ENCODE measurements around the gene CAPZB.
A peak's percentile ranks its signal among the peaks of the same experiment; 100 is the strongest.

The CAPZB gene

DNA sequence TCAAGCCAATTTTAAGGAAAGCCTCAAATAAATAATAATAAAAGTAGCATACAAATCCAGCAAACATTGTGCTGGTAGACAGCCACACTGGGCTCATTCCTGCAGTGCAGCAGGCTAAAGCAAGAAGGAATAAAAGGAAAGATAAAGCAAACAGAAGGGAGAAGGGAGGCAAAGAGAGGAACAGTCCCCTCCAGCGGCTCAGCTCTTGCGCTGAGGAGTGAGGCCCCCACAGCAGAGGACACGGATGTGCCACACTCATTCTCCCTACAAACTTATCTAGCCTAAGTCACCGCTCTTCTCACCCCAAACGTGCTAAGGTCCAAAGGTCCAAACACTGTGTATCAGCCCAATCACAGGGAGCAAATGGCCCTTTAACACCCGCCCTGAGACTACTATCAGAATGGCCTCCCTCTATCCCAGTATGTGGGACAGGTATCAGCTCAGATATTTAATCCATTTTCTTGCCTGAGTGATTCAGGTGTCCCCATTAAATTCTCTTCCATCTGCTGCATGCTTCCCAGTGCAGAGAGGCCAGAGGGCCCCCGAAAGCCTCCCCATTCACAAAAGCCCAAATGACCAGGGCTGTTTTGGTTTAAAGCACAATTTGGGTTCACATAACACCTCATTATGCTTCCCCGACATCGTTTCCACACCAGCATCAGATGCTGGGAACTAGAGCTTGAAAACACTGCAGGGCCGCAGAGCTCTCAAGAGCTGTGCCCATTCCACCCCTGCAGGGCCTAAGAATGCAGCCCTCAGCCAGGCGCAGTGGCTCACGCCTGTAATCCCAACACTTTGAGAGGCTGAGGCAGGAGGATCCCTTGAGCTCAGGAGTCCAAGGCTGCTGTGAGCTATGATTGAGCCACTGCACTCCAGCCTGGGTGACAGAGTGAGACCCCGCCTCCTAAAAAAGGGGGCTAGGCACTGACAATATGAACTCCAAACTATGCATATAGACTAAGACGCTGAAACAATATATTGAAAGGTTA, 17.8 kb downstream of the CAPZB start:
- DNase-seq, result no peak

DNA sequence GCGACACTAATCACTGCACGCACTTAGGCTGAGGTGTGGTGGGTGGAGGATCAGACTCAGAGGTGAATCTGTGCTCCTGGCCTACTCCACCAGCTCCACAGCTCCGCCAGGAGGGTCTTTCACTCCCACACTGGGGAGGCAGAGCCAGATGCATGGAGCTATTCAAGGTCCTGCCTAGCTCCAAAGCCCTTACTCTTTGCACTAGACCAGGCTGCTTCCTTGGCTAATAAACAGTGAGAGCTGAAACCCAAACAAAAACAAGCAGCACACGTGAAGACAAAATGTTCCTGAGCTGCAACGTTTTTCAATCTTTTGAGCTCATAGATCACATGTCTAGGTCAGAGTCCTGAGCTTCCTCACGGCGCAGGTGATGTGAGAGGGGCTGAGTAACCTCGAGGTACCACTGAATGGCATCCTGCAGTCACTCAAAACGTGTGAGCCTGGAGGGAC, 19.2 kb downstream of the CAPZB start:
- no peak for DNase-seq

DNA sequence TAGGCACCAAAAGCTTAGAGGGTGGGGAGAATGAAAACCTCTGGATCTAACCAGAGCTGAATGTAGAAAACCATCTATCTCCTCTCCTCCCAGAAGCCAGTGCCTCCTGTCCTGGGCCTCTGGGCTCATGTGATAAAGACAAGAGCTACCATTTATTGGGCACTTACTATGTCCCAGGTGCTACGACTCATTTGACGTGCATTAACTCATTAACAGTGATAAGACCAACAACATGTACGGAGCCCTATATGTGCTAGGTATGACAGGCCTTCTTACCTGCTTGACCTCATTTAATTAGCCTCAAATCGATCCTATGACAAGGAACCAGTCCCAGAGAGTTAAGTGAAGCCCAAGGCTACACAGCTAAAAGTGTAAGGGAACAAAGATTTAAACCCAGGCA, 19.7 kb downstream of the CAPZB start:
- no peak for DNase-seq

DNA sequence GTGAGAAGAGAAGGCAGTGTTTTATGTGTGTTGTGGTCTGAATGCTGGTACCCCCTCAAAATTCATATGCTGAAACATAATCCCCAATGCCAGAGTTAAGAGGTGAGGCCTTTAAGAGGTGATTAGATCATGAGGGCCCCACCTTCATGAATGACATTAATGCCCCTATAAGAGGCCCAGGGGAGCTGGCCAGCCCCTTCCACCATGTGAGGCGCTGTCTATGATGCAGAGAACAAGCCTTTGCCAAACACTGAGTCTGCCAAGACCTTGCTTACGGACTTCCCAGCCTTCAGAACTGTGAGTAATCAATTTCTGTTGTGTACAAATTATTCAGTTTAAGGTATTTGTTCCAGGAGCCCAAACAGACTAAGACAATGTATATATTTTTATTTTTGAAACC, 20.2 kb downstream of the CAPZB start:
- no peak for DNase-seq

DNA sequence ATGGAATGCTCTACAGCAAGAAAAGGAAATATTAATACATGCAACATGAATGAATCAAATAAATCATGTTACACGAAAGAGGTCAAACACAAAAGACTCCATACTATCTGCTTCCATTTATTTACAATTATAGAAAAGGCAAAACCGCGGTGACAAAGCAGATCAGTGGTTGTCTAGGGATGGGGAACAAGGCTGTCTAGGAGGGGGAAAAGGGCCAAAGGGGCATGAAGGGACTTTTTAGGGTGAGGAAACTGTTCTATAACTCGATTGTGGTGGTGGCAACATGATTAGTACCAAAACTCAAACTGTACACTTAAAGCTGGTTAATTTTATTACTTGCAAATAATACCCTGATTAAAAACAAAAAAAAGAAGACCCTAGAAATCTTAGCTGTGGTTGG, 20.6 kb downstream of the CAPZB start:
- DNase-seq, result no peak

DNA sequence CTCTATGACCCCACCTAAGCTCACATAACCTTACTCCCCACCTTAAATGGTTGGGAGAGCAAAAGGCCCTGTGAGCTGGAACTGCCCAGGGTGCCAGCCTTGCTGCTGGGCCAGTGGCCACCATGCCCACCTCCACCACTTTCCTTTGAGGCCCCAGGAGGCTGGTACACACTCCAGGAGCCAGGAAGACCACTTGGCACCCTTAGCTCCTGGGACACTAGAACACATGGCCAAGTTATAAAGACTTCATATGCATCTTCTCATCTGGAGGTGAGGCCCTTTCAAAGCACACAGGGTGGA, 21.9 kb downstream of the CAPZB start:
- no peak for DNase-seq

DNA sequence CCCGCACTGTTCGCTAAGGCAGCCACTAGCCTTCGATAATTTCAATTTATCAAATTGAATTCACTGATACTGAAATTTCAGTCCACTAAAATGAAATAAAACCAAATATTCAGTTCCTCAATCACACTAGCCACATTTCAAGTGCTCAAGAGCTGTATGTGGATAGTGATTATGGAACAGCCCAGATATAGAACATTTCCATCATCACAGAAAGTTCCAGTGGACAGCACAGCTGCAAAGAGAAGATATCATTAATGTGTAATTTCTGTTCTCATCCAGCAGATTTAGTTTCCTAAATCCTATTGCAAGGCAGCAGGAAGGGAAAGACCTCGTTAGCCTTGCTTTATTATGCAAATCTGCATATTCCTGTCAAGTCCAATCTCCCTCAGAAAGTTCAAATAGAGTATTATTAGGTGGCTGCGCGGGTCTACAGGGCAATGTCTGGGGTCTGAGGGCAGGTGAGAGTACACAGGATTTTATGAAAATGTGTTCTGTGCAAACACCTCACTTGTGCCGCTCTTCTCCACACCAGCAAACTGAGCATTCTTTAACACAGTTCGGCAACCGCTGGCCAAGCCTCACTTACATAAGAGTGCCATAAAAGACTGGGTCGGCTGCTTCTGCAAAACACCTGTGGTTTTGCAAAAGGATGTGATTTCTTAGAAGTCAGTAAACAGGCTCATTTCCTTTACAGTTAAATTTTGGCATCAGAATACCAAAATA, 22.4 kb downstream of the CAPZB start:
- no peak for DNase-seq

DNA sequence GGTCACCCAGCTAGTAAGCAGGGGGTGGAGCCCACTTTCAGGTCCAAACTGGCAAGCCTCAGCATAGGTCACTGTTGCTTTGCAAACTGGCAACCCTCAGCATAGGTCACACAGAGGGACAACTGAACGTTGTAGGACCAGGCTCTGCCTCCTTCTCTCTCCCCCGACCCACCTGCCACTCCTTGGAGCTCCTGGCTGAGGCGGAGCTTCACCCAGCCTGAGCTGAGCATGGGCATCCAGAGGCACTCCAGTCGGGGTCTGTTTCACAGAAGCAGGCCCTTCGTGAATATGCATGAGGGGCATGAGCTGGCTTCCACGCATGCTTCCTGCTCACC, 24.2 kb downstream of the CAPZB start:
- DNase-seq, result no peak

DNA sequence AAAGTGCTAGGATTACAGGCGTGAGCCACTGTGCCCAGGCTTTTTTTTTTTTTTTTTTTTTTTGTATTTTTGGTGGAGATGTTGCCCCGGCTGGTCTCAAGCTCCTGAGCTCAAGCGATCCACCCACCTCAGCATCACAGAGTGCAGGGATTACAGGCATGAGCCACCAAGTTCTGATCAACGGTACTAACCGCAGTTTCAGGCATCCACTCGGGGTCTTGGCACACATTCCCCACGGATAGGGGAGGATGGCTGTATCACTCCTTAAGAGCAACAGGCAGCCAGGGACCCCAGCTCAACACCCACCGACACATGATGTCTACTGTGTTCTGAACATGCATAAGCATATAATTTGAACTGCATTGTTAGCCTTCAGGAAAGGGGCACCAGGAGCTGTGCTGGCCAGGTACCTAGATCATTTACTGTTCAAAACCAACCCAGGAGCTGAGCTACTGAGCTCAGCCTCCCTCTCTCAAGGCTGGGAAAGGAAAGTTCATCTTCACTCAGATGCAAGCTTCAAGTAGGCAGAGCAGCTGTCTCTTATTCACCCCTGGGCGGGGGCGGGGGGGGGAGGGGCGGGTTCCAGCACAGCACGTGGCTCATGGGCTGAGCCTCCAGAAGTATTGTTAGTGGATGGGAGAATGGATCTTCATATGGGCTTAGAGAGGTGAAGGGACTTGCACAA, 24.7 kb downstream of the CAPZB start:
- DNase-seq, result no peak

DNA sequence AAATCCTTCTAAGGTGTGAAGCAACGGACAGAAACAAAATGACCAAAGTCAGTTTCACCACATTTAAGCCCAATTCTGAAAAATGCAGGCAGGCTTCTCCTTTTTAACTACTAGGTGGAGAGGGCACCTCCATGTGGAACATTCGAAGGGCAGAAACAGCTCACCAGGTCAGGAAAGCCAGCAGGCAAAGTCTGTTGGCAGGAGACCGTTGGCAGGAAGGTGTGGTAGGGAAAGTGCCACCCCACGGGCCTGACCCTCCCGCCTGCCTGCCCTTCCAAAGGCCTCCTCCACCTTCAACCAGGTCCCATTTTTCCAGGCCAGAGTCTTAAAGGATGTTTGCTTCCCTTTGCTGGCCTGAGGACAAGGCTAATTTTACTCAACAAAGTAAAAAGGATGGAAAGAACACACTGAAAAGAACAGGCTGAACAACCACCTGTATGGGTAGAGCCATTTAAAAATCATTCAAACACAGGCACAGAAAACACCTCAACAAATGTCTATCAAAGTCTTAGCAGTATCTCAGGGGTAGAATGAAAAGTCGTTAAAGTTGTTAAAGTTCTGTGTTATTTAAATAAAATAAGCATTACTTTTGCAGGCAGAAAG, 26.4 kb downstream of the CAPZB start:
- DNase-seq, result no peak

DNA sequence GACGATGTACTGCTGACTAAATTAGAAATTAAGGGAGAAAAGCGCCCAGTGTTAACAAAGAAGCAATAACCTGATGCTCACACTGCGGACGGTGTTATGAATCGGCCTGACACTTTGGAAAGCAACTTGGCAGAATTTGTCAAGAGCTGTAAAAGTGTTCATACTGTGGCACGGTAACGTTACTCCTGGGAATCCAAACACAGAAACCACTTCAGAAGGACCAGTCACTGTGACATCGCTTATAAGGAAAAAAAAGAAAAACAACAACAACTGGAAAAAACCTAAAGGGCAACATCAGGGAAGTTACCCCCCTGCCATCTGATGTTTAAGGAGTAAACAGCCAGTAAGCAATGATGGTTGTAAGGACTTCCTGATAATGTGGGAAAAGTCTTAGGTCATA, 27.7 kb downstream of the CAPZB start:
- no peak for DNase-seq

DNA sequence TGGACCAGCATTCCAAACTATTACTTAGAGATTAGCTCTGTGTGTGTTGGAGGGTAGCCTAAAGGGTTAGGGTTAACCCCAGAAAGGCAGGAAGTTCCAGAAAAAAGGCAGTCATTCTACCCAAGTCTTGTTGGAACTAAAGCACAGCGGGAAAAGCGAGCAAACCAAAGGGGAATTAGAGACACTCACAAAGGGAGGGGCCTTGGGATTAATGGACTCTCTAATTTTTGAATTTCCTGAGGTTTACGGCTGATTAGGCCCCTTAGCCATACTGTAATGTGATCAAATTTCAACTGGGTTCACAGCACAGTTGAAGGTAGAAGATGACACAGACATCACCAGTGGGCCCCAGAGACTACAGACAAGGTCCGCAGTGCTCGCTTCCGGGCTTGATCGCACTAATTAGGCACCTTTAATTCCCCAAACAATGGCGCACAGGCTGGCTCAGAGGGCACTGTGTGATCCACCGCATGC, 28.3 kb downstream of the CAPZB start:
- DNase-seq, result no peak

DNA sequence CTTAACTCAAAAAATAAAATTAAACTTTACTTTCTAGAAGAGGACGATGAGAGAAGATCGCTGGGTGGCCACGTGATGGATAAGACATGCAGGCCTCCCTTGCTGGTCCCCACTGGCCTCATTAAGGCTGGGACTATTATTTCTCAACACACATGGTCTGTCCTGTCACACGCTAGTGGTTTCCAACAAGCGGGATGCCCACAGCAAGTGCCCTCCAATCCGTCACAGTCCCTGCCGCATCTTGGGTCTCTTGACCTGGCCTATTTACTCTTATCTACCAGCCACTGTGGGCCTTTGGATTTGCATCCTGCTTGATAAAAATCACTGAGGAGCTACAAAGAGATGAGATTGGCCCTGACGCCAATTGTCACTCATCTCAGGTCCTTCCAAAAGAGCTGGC, 30.0 kb downstream of the CAPZB start:
- DNase-seq, result no peak

DNA sequence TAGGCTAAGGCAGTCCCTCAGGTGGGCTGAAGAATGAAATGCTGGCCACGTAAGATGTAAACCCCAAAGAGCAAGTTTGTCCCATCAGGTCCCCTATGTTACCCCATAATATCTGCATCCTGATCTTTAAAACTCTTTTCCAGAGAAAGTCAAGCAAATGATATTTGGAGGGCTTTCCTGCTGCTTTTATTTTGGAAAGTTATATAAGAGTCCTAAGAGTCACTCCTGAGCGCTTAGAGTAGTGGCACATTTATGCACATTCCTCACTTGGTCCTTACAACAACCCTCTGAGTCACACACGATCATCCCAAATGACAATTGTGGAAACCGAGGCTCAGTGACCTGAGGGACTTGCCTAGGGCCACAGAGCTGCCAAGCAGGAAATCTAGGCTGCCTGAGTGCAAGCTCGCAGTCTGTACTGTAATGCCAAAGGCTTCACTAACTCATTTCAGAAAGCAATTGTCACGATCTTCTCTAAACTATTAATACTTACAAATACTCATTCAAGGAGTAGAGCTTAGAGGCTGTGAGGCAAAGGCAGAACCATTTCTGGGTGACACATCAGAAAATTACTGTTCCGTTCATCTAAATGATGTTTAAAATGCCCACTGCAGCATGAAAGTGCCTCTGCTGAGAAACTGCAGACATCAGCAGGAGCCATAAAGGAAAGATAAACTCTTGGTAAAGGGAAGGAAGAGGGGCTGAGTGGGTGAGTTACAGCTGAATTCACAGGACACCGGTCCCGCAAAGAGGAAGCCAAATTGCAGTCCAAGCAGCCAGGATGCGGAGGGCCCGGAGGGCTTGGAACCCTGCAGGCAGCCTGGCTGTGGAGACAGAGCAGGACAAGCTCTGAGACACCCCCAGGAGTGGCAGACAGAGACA, 30.8 kb downstream of the CAPZB start:
- no peak for DNase-seq

DNA sequence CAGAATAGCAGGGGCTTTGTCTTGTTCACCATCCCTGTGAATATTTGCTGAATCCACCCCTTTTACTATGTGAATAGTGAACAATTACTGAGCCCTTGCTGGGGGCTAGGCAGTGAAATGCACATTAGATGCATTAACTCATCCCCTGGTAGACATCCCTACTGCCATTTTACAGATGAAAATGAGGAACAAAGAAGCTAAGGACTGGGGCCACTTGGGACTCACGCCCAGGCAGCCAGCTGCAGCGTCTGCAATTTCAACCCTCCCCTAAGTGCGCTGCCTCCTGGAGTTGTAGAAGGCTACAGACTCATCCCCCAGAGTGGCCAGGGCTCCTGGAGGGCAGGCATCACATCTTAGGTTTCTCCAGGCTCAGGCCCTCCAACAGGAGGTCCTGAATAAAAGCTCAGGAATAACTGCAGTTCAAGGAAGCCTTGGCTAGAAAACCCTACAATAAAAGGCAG, 31.6 kb downstream of the CAPZB start:
- no peak for DNase-seq

DNA sequence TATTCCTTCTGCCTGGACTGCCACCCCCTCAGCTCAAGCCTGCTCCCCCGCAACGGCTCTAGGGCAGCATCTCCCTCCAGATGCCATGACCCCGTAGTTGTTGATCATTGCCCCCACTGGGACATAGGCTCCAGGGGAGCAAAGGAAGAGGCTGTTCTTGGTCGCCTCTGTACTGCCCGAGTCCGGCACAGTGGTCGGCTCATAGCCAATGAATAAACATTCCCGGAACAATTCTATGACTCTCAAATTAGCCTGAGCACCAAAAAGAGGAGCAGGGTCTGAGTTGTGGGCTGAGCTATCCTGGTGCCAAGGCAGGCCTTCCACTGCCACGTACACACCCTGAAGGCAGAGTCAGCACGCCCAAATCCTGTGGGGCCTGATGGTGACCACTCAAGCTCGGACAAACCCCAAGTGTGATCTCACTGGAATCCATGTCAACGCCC, 33.1 kb downstream of the CAPZB start:
- DNase-seq, result no peak

DNA sequence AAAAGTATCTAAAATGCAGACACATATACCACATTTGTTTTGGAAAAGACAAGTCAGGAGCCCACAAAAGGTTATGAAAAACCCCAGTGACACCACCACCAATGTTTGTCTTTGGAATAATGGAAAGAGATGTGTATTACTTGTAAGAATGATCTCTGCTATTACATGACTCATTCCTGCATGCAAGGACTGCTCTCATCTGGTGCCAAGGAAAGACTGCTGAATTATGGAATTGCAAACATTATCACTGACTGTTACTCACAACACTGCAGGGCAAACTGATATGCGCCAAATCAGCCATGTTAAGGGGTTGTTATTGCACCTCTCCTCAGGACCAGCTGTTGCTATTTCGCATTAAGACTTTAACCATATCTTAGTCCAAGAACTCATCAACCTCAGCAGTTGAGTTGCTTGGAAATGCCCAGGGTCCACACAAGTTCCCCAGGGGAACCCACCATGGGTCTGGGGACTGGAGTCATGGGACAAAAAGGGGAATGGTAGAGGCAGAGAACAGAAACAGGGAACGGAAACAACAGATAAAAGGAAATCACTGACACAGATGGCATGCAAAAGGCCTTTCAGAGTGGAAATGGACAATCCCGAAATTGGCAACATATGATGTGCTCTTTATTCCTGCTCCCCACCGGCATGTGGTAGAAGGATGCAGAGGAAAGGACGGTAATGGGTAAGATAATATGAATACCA, 34.4 kb downstream of the CAPZB start:
- peak; percentile 11 for DNase-seq

DNA sequence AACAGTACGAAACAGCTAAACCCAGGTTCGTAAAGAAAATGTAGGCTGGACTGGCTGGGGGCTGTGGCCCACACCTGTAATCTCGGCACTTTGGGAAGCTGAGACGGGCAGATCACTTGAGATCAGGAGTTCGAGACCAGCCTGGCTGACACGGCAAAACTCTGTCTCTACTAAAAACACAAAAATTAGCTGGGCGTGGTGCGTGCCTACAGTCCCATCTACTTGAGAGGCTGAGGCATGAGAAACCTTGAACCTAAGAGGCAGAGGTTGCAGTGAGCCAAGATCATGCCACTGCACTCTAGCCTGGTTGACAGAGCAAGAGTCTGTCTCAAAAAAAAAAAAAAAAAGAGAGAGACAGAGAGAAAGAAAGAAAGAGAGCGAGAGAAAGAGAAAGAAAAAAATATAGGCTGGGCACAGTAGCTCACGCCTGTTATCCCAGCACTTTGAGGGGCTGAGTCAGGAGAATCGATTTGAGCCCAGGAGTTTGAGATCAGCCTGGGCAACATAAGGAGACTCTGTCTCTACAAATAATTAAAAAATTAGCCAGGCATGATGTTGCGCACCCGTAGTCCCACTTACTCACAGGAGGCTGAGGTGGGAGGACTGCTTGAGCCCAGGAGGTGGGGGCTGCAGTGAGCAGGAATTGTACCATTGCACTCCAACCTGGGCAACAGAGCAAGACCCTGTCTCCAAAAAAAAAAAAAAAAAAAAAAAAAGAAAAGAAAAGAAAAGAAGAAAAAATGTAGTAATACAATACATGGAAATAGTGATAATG, 35.7 kb downstream of the CAPZB start:
- DNase-seq, result no peak

DNA sequence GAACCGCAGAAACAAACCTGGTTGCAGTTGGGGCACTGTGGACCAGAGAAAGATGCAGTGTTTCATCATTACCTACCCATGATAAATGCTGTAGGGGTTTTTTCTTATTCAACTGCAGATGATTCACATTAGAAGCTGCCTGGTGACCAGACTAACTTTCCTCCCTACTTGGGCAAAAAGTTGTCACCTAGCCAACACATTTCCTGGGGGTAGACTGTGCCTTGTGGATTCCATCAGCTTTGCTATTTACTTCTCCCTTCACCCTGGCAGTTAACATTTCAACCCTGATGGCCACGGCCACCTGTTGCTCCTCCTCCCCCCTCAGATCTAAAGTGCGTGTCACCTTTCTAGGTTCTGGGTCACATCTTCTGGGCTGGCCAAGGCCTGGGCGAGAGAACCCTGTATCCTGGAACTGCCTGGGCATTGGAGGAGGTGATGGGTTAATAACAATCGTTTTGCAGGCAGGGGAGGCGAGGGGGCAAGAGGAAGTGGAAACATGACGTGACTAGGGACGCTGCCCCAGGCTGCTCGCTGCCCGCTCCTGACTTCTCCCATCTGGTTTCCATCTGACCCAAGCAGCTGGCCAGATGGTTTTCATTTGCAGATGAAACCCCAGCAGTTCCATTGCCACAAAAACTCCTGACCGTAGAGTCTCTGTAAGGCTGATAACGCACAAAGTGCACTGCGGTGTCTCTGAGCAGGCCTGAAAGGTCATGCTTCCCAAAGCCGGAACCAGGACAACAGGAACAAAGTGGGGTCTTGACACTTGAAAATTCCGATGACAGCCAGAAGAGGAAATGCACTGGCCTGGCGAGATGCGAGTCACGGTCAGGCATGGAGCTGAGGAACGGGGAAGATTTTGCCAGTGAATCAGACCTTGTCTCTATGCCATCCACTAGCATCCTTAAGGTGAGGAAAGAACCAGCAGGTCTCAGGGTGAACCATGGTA, 36.6 kb downstream of the CAPZB start:
- no peak for DNase-seq

Data from NCI-H1694 (cell line).